NCI-H69 (cell line): Measurements from ENCODE around the gene ARAF.
"Not testable (repeated sequence)": the region's sequence is repeated elsewhere in the genome, so short reads cannot be mapped to it uniquely, and the experiment has no call there.

Experiments
- DNase-seq: peaks from one replicate; lab custom pipeline; 2025; lab: John Stamatoyannopoulos, UW

ARAF gene

GRCh38 chrX:47586043-47586787 is 25.2 kb downstream of the ARAF start:
- no peak for DNase-seq

DNA sequence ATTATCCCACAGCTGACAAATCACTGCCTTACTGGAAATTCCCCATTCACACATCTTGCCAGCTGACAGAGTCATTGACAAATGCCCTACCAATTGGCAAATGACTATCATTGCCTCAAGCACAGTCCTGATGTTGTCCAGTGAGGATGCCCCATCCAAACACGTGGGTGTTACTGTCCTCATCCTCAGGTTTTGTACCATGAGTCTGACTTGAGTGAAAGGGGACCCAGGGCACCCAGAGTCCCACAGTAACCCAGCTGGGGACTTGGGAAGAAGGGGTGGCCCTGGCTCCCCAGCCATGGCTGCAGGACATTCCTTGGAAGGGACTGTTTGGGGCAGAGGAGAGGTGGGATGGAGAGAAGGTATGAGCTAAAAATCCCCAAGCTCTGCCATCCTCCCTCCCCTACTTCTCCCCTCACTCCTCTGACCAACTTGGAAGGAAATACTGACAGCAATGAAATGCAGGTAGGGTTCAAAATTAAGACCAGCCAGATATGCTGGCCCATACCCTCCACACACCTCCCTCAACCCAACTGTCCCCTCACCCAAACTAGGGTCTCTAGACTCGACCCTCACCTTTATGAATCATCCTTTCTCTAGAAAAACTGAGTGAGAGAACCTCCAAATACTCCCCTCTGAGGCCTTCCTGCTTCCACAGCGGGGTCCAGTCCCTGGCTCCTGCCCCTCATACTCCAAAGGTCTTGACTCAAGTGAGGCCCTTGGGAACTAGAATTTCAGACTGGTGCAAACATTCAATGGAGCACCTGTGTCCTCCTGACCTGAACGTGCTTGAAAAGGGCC is 26.3 kb downstream of the ARAF start:
- peak; percentile 8 for DNase-seq

DNA sequence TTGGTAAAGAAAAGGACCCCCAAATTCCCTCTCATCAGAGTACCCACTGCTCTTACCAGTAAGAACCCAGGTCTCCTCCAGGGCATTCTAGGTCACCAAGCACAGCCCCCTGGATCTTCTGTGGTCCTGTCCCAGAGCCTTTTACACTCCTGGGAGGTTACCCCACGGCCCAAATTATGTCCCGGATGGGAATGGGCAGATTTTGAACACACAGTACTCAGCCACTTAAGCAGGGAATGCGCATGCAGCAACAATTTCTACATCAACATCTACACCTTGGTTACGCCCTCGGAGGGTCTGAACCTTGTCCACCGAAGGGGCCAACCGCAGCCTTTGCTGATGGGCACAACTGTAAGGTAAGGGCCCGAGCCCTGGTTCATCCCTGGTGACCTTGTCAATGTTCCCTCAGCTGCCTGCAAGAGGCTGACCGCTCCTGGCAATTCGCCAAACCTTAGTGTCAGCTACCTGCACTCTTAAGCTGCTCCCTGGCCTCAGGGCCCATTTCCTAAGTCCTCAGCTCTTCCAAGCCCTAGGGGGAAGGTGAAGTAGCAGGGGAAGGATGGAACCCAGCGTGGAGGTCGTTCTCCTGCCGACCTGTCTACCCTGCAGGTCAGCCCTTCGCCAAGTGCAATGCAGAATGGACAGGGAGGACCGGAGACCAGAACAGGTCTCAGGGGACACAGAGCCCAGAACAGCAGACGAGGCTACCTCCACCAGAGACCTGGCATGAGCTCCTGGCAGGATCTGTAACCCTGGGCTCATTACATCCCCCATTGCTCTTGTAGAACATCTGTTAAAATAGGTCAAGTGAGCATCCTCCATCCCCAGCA is 27.1 kb downstream of the ARAF start:
- no peak for DNase-seq

DNA sequence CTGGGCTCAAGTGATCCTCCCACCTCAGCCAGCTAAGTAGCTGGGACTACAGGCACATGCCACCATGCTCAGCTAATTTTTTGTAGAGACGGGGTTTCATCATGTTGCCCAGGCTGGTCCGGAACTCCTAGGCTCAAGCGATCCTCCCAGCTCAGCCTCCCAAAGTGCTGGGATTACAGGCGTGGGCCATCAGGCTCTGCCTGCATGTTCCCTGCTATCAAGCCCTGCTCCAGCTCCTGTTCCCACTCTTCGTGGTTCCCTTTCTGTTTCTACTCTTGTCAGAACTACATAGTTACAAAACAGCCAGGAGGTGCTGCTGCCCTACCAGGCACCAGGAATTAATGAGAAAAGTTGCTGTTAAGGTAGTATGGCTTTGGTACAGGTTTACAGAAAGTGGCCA is 30.0 kb downstream of the ARAF start:
- no peak for DNase-seq

GRCh38 chrX:47593522-47593921 is 32.5 kb downstream of the ARAF start:
- DNase-seq, result no peak

GRCh38 chrX:47595716-47596251 is 34.8 kb downstream of the ARAF start:
- no peak for DNase-seq

DNA sequence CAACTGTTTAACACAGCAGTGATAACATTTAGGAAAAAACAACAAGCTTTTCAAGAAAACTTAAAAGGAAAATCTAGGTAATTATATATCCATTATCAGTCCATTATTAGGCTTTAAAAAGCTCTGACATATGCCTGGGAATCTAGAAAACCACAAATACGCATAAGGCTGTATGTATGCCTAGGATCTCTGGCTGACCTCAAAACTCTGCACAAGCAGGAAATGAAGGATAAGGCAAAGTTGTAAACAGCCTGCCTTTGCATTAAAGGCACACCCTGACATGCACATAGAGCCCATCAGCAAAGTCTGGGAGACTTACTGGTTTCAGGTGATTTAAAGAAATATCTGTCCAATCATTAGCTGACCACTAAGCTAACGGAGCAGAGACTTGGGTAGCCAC is 35.3 kb downstream of the ARAF start:
- DNase-seq, result no peak

DNA sequence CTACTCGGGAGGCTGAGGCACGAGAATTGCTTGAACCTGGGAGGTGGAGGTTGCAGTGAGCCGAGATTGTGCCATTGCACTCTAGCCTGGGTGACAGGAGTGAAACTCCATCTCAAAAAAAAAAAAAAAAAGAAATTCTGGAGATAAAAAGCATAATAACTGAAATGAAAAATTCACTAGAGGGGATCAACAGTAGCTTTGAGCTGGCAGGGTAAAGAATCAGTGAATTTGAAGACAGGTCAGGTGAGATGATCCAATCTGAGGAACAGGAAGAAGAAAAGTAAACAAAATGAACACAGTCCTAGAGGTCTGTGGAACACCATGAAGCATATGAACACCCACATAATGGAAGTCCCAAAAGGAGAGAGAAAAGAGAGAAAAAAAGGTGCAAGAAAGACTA is 36.2 kb downstream of the ARAF start:
- no peak for DNase-seq

- not testable (repeated sequence) for DNase-seq
Measured at GRCh38 chrX:47603125-47603524, 42.1 kb downstream of the ARAF start.

DNA sequence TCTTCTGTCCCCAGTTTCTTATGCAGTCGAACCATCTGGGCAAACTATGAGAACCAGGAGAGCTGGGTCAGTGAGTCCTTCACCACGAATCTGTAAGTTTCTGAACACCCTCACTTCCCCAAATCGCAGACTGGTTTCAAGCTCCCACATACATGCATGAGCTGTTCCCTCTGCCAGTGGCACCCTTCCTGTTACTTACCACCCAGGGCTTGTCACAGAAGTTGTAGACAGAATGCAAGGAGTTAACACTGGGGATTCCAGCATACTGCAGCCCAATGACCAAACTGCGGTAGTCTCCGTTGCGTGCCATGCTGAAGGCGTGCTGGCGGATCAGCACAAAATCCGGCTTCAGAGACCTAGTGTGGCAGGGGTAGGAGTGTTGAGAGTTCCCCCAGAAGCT is 44.0 kb downstream of the ARAF start:
- no peak for DNase-seq

DNA sequence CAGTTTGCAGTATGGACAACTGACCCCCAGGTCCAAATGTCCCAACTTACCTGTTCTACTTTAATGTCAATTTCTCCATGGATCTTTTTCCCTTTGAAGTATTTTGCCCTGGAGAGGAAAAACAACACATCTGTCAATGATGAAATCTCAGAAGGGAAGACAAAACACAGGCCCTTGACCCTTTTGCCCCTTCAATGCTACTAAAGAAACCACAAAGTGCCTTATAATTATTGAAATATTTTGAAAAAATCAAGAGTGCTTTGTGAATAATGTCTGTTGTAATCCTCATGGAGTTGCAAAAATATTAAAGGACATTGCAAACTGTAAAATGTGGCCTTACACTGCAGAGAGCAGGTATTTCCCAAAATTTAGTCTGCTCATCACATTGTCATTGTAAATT is 46.1 kb downstream of the ARAF start:
- no peak for DNase-seq

DNA sequence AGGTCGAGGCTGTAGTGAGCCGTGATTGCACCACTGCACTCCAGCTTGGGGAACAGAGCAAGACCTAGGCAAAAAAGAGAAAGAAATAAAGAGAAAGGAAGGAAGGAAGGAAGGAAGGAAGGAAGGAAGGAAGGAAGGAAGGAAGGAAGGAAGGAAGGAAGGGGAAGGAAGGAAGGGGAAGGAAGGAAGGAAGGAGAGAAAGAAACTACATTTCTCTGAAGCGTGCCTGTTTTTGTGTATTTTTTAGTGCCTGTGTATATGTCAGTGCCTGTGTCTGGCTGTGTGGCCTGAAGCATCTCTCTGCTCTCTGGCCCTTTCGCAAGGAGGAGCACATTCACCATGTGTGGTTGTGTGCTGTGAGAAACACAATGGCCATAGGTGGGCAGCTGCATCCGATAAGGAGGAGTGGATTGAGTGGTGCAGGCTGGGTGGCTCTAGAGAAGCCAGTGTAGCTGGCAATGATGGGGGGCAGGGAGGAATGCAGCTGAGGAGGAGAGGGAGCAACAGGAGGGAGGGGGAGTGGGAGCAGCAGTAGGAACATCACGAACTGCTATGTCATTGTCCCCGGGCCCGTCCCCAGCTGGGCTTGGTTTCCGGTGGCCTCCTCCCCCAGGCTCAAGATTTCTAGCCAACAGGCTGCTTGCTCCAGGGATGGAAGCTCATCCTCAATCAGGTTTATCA is 47.3 kb downstream of the ARAF start:
- DNase-seq, result no peak

DNA sequence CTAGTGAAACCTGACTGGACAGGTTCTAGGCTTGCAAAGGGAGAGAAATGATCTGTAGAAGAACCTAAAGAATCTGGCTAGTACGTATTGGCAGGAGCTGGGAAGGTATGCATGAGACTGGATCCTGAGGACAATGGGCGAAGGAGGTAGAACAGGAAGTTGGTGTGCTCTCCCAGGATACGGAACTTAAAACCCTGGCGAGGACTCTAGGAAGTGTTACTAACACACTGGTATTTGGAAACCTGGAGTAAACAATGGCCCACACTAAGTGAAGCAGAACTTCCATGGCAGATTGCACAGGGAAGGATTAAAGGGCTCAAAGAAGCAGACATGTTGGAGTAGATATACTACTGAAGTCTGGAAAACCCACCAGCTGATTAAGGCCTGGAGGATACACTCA is 49.5 kb downstream of the ARAF start:
- no peak for DNase-seq

- no peak for DNase-seq
Measured at GRCh38 chrX:47611489-47611888, 50.5 kb downstream of the ARAF start.

- no peak for DNase-seq
Measured at GRCh38 chrX:47611926-47612325, 50.9 kb downstream of the ARAF start.

GRCh38 chrX:47612418-47612817 is 51.4 kb downstream of the ARAF start:
- DNase-seq, result no peak

- peak; percentile 68 for DNase-seq
Measured at GRCh38 chrX:47613082-47613481, 52.1 kb downstream of the ARAF start.

DNA sequence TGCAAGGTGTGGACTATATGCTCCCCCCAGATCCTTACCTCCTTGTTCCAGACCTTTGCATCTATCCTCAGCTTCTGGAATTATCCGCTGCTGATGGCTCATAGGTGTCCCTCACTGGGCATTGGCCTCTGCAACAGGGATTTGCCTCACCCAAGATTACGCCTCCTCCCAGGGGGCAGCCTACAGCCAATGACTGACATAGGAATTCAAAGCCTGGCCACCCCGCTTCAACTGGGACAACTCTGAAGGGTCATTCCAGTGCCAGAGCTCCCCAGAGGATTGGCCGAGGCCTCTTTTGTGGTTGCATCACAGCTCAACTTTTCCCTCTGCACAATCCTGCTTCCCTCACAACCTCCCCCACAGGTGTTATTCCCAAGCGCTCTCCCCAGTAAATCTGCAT is 53.6 kb downstream of the ARAF start:
- DNase-seq, result no peak

GRCh38 chrX:47618923-47619485 is 58.0 kb downstream of the ARAF start:
- no peak for DNase-seq

DNA sequence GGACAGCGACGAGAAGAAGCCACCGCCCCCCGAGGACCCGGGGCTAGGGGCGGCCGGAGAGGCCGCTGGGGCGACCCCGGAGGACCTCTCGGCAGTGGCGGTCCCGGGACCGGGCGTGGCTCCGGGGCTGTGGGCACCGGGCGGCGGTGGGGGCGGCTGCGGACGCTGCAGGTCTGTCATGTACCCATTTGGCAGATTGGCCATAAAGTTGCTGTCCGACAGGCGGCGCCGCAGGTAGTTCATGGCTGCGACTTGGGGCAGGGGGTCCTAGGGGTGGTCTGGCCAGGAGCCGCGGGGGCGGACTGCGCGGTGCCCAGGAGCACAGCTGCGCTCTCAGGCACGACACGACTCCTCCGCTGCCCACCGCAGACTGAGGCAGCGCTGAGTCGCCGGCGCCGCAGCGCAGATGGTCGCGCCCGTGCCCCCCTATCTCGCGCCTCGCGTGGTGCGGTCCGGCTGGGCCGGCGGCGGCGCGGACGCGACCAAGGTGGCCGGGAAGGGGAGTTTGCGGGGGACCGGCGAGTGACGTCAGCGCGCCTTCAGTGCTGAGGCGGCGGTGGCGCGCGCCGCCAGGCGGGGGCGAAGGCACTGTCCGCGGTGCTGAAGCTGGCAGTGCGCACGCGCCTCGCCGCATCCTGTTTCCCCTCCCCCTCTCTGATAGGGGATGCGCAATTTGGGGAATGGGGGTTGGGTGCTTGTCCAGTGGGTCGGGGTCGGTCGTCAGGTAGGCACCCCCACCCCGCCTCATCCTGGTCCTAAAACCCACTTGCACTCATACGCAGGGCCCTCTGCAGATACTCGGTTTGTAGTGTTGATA is 58.7 kb downstream of the ARAF start, which contains the start of gene SYN1:
TSS of gene SYN1 (minus strand) at position 372 of the 817 bp plus-strand sequence. CDS start at position 243, 129 bp downstream.
- DNase-seq, result peak; percentile 91
